Activated CD8-positive, alpha-beta memory T cell treated with anti-CD3 and anti-CD28 coated beads, Interleukin-2, amount 50 U/mL, for 4 hours (primary cell): ENCODE data around the gene GPT2.

Experiments used
- DNase-seq: peaks from one replicate; pipeline ENCODE4 v3.0.0-alpha.2; 2020

The GPT2 gene

GRCh38 chr16:46973207-46973995 lies 89.2 kb downstream of the GPT2 start, which contains the start of gene DNAJA2:
Gene DNAJA2, minus strand, starts transcription at chr16:46973674. Its CDS starts 102 bp downstream, at chr16:46973572.
- DNase-seq: peak; percentile 94

- no peak for DNase-seq
These were observed 89.8 kb downstream of the GPT2 start for GRCh38 chr16:46973996-46974324.

GRCh38 chr16:46974352-46974751 lies 90.2 kb downstream of the GPT2 start:
- no peak for DNase-seq

GRCh38 chr16:46975165-46975564 lies 91.0 kb downstream of the GPT2 start:
- DNase-seq: no peak

- no peak for DNase-seq
These were observed 91.8 kb downstream of the GPT2 start for GRCh38 chr16:46975908-46976470.

GRCh38 chr16:46976550-46976949 lies 92.4 kb downstream of the GPT2 start:
- no peak for DNase-seq
